Fibroblast of lung (primary cell): ENCODE results near the gene SLC4A5.

Experiments used
- CTCF ChIP-seq, 2 donors: IDR thresholded peaks in 1 of 2; conservative IDR thresholded peaks in 1 of 2; 1 replicate in 1 of 2; 2 replicates in 1 of 2; pipeline ENCODE4 v1.5.1; 2011 to 2012; ENCODE audit warnings: low read length in 2 of 2, control low read depth in 1 of 2, inconsistent platforms in 1 of 2, low read depth in 1 of 2, mild to moderate bottlenecking in 1 of 2
- EZH2 ChIP-seq: IDR thresholded peaks from 2 replicates; pipeline ENCODE4 v1.5.1; 2012; ENCODE audit warnings: low read length, control low read depth, mild to moderate bottlenecking; ENCODE audit errors: missing control alignments

DNA sequence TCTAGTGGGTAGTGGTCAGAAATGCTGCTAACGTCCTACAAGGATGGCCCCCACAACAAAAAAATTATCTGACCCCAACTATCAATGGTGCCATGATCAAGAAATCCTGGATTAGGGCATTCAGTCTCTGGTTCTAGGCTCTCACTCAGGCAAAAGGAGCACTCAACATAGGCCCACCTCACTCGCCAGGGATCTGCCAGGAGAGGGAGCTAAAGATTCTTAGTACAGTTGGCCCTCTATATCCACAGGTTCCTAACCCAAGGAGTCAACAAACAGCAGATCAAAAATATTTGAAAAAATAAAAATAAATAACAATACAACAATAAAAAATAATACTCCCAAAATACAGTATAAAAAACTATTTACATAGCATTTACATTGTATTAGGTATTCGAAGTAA lies 10.0 kb downstream of the SLC4A5 start:
- TF ChIP-seq CTCF (conservative IDR thresholded peaks at IDR 0.05 in 1 of 2, IDR thresholded peaks at IDR 0.05 in 1 of 2; ENCODE audit: low read depth in 1 of 2, low read length in 2 of 2) (peak; percentile 52), EZH2 (no peak)
